HG03354 (cell line): ENCODE results near the gene SLC44A1.

Experiments used
- ATAC-seq: cut with Tn5 transposase; IDR thresholded peaks from one replicate; pipeline ENCODE4 v1.9.1; 2021; ENCODE audit warnings: mild to moderate bottlenecking; ENCODE audit not compliant: unreplicated experiment, poor library complexity, severe bottlenecking

Gene SLC44A1

GRCh38 chr9:105328872-105329718 lies 84.6 kb downstream of the SLC44A1 start:
- ATAC-seq: no peak

GRCh38 chr9:105329719-105330062 lies 85.2 kb downstream of the SLC44A1 start:
- ATAC-seq: no peak

- ATAC-seq: peak; percentile 53
Measured at GRCh38 chr9:105330201-105330600, 85.8 kb downstream of the SLC44A1 start.

GRCh38 chr9:105330755-105331154 lies 86.3 kb downstream of the SLC44A1 start:
- ATAC-seq: peak; percentile 65

GRCh38 chr9:105331160-105331559 lies 86.7 kb downstream of the SLC44A1 start:
- ATAC-seq: peak; percentile 37

GRCh38 chr9:105331755-105332154 lies 87.3 kb downstream of the SLC44A1 start:
- no peak for ATAC-seq

- no peak for ATAC-seq
Measured at GRCh38 chr9:105332471-105332870, 88.0 kb downstream of the SLC44A1 start.

- no peak for ATAC-seq
Measured at GRCh38 chr9:105333076-105333475, 88.6 kb downstream of the SLC44A1 start.

- no peak for ATAC-seq
Measured at GRCh38 chr9:105333811-105334210, 89.4 kb downstream of the SLC44A1 start.

- no peak for ATAC-seq
Measured at GRCh38 chr9:105338308-105338707, 93.9 kb downstream of the SLC44A1 start.

GRCh38 chr9:105339849-105340248 lies 95.4 kb downstream of the SLC44A1 start:
- no peak for ATAC-seq

- peak; percentile 82 for ATAC-seq
Measured at GRCh38 chr9:105341434-105342146, 97.1 kb downstream of the SLC44A1 start.

GRCh38 chr9:105342147-105342505 lies 97.7 kb downstream of the SLC44A1 start:
- no peak for ATAC-seq

- no peak for ATAC-seq
Measured at GRCh38 chr9:105344283-105344682, 99.8 kb downstream of the SLC44A1 start.

GRCh38 chr9:105345626-105346025 lies 101.2 kb downstream of the SLC44A1 start:
- ATAC-seq: no peak

- no peak for ATAC-seq
Measured at GRCh38 chr9:105346273-105346672, 101.8 kb downstream of the SLC44A1 start.

- no peak for ATAC-seq
Measured at GRCh38 chr9:105354448-105354847, 110.0 kb downstream of the SLC44A1 start.

- peak; percentile 79 for ATAC-seq
Measured at GRCh38 chr9:105355781-105356180, 111.3 kb downstream of the SLC44A1 start.

GRCh38 chr9:105357937-105358336 lies 113.5 kb downstream of the SLC44A1 start:
- ATAC-seq: peak; percentile 94

- no peak for ATAC-seq
Measured at GRCh38 chr9:105359892-105360291, 115.4 kb downstream of the SLC44A1 start.

GRCh38 chr9:105360344-105360743 lies 115.9 kb downstream of the SLC44A1 start:
- ATAC-seq: no peak
